Medulla oblongata (tissue), 1 donor: ENCODE measurements around the gene TM4SF1.
"Not testable (repeated sequence)": the region's sequence is repeated elsewhere in the genome, so short reads cannot be mapped to it uniquely, and the experiment has no call there.

ENCODE experiments used
- DNase-seq: peaks from one replicate; pipeline ENCODE4 v3.0.0-alpha.2; 2015; ENCODE audit errors: extremely low spot score

TM4SF1 gene

GRCh38 chr3:149395107-149396089 lies 17.9 kb upstream of the TM4SF1 start:
- peak; percentile 34 for DNase-seq

- DNase-seq, result peak; percentile 72
Observed at GRCh38 chr3:149393345-149394160, 16.1 kb upstream of the TM4SF1 start.

- no peak for DNase-seq
Observed at GRCh38 chr3:149391960-149392359, 14.5 kb upstream of the TM4SF1 start.

- no peak for DNase-seq
Observed at GRCh38 chr3:149390772-149391212, 13.3 kb upstream of the TM4SF1 start.

- no peak for DNase-seq
Observed at GRCh38 chr3:149390294-149390693, 12.8 kb upstream of the TM4SF1 start.

- DNase-seq, result no peak
Observed at GRCh38 chr3:149388531-149389417, 11.3 kb upstream of the TM4SF1 start.

- no peak for DNase-seq
Observed at GRCh38 chr3:149388001-149388440, 10.6 kb upstream of the TM4SF1 start.

- DNase-seq, result no peak
Observed at GRCh38 chr3:149386299-149386606, 8.8 kb upstream of the TM4SF1 start.

GRCh38 chr3:149385617-149386298 lies 8.3 kb upstream of the TM4SF1 start:
- DNase-seq, result no peak

- DNase-seq, result no peak
Observed at GRCh38 chr3:149384911-149385321, 7.5 kb upstream of the TM4SF1 start.

- DNase-seq, result no peak
Observed at GRCh38 chr3:149384167-149384566, 6.7 kb upstream of the TM4SF1 start.

- DNase-seq, result no peak
Observed at GRCh38 chr3:149383703-149384102, 6.3 kb upstream of the TM4SF1 start.

- no peak for DNase-seq
Observed at GRCh38 chr3:149382518-149382917, 5.1 kb upstream of the TM4SF1 start.

GRCh38 chr3:149382101-149382467 lies 4.6 kb upstream of the TM4SF1 start:
- no peak for DNase-seq

GRCh38 chr3:149381173-149382100 lies 4.0 kb upstream of the TM4SF1 start:
- no peak for DNase-seq

GRCh38 chr3:149380220-149380619 lies 2.8 kb upstream of the TM4SF1 start:
- DNase-seq, result not testable (repeated sequence)

GRCh38 chr3:149378478-149379309 lies 1.2 kb upstream of the TM4SF1 start:
- DNase-seq, result no peak

GRCh38 chr3:149376718-149377407 lies 586 bp downstream of the TM4SF1 start:
- no peak for DNase-seq
